GM23338 (cell line): ENCODE results near the gene RIBC2. TPM values are rescaled to one million over a fixed set of nuclear protein-coding genes. Genes with fewer than 3 reads are reported as not detected.

ENCODE experiments used
- ATAC-seq: fragments of 200-7000 bp; cut with Tn5 transposase; 3 replicates; pipeline ENCODE4 v1.9.1; 2020
- DNase-seq: peaks from one replicate; pipeline ENCODE4 v3.0.0-alpha.2; 2015; ENCODE audit warnings: low spot score
- H2AFZ ChIP-seq: fragments of 200-600 bp; sonication (generic); 2 replicates; pipeline ENCODE4 v1.8.0; 2016; ENCODE audit warnings: antibody characterized with exemption, mild to moderate bottlenecking, moderate library complexity
- H3F3A ChIP-seq: fragments of 200-600 bp; sonication (generic); replicated peaks from 2 replicates; pipeline ENCODE4 v1.8.0; 2017; ENCODE audit warnings: antibody characterized with exemption, mixed run types, low read depth
- H3K27ac ChIP-seq: fragments of 200-600 bp; sonication (generic); 2 replicates; pipeline ENCODE4 v1.6.1; 2016; ENCODE audit warnings: low read depth
- H3K27me3 ChIP-seq: fragments of 200-600 bp; sonication (generic); 2 replicates; pipeline ENCODE4 v1.8.0; 2016; ENCODE audit warnings: mild to moderate bottlenecking, mixed run types, moderate library complexity; ENCODE audit not compliant: insufficient read depth
- H3K36me3 ChIP-seq: fragments of 200-600 bp; sonication (generic); 2 replicates; pipeline ENCODE4 v1.8.0; 2016; ENCODE audit warnings: mild to moderate bottlenecking; ENCODE audit not compliant: insufficient read depth
- H3K4me1 ChIP-seq: fragments of 200-600 bp; sonication (generic); 2 replicates; pipeline ENCODE4 v1.8.0; 2016; ENCODE audit warnings: mild to moderate bottlenecking, moderate library complexity; ENCODE audit not compliant: insufficient read depth
- H3K4me2 ChIP-seq: fragments of 200-600 bp; sonication (generic); 2 replicates; pipeline ENCODE4 v1.7.1; 2017; ENCODE audit warnings: mixed run types
- H3K4me3 ChIP-seq: fragments of 200-600 bp; sonication (generic); 2 replicates; pipeline ENCODE4 v1.6.1; 2016; ENCODE audit warnings: mixed run types
- H3K79me2 ChIP-seq: fragments of 200-600 bp; sonication (generic); replicated peaks from 2 replicates; pipeline ENCODE4 v1.8.0; 2017; ENCODE audit warnings: mild to moderate bottlenecking; ENCODE audit not compliant: insufficient read depth
- H3K9me2 ChIP-seq: fragments of 200-600 bp; sonication (generic); 2 replicates; pipeline ENCODE4 v1.8.0; 2017; ENCODE audit not compliant: insufficient read depth
- H4K20me1 ChIP-seq: fragments of 200-600 bp; sonication (generic); replicated peaks from 2 replicates; pipeline ENCODE4 v1.8.0; 2017; ENCODE audit warnings: mild to moderate bottlenecking; ENCODE audit not compliant: insufficient read depth
- H3K27ac Mint-ChIP-seq: 2 replicates; pipeline ENCODE4 v1.8.0; 2020; ENCODE audit warnings: inconsistent platforms, mild to moderate bottlenecking, moderate library complexity, mixed read lengths
- H3K27me3 Mint-ChIP-seq: 3 replicates; pipeline ENCODE4 v1.8.0; 2022; ENCODE audit warnings: low read depth, mild to moderate bottlenecking, moderate library complexity, mixed read lengths, inconsistent platforms; ENCODE audit not compliant: insufficient read depth, poor library complexity
- H3K36me3 Mint-ChIP-seq: 3 replicates; pipeline ENCODE4 v1.8.0; 2021; ENCODE audit warnings: low read depth, mild to moderate bottlenecking, inconsistent platforms, moderate library complexity, mixed read lengths
- H3K4me1 Mint-ChIP-seq: 3 replicates; pipeline ENCODE4 v1.8.0; 2020; ENCODE audit warnings: mild to moderate bottlenecking, inconsistent platforms, mixed read lengths
- H3K4me3 Mint-ChIP-seq: 3 replicates; pipeline ENCODE4 v1.8.0; 2021; ENCODE audit warnings: moderate library complexity, mild to moderate bottlenecking, inconsistent platforms, mixed read lengths
- H3K9me3 Mint-ChIP-seq: 3 replicates; pipeline ENCODE4 v1.8.0; 2020; ENCODE audit warnings: moderate library complexity, mild to moderate bottlenecking, inconsistent platforms, mixed read lengths
- CREB1 ChIP-seq: fragments of 250-450 bp; sonication (Bioruptor Pico); IDR thresholded peaks from 2 replicates; pipeline ENCODE4 v1.5.0; 2020; ENCODE audit warnings: low read depth, mild to moderate bottlenecking, moderate library complexity
- CTCF ChIP-seq, 2 experiments: fragments of 200-600 bp in 1 of 2; sonication (generic) in 1 of 2; conservative IDR thresholded peaks; 2 replicates each; pipeline versions ENCODE4 v1.5.1 to v1.6.1; 2016 to 2017; ENCODE audit warnings: antibody characterized with exemption in 2 of 2, low read depth in 2 of 2, mild to moderate bottlenecking in 2 of 2, moderate library complexity in 1 of 2
- ETS1 ChIP-seq: IDR thresholded peaks from 2 replicates; pipeline ENCODE4 v1.6.1; 2016; ENCODE audit warnings: antibody characterized with exemption
- EZH2 ChIP-seq: fragments of 200-600 bp; sonication (generic); IDR thresholded peaks from one replicate; pipeline ENCODE4 v1.8.0; 2017; ENCODE audit warnings: antibody characterized with exemption, mild to moderate bottlenecking, low read depth; ENCODE audit not compliant: unreplicated experiment
- EZH2phosphoT487 ChIP-seq: fragments of 200-600 bp; sonication (generic); IDR thresholded peaks from one replicate; pipeline ENCODE4 v1.8.1; 2018; ENCODE audit warnings: antibody characterized with exemption; ENCODE audit not compliant: unreplicated experiment
- JUNB ChIP-seq: IDR thresholded peaks from one replicate; pipeline ENCODE4 v1.6.1; 2016; ENCODE audit warnings: antibody characterized with exemption; ENCODE audit not compliant: unreplicated experiment
- NANOG ChIP-seq: IDR thresholded peaks from 2 replicates; pipeline ENCODE4 v1.6.1; 2016; ENCODE audit warnings: antibody characterized with exemption, borderline replicate concordance
- POLR2AphosphoS5 ChIP-seq: IDR thresholded peaks from 2 replicates; pipeline ENCODE4 v1.6.1; 2016; ENCODE audit warnings: antibody characterized with exemption, low read depth
- REST ChIP-seq: IDR thresholded peaks from one replicate; pipeline ENCODE4 v1.6.1; 2018; ENCODE audit warnings: antibody characterized with exemption; ENCODE audit not compliant: unreplicated experiment
- STAT1 ChIP-seq: IDR thresholded peaks from one replicate; pipeline ENCODE4 v1.6.1; 2016; ENCODE audit warnings: antibody characterized with exemption; ENCODE audit not compliant: unreplicated experiment
- ZNF114 ChIP-seq: fragments of 250-450 bp; sonication (Bioruptor Pico); IDR thresholded peaks from 2 replicates; pipeline ENCODE4 v1.5.0; 2020; ENCODE audit warnings: mild to moderate bottlenecking, moderate library complexity
- ZNF331 ChIP-seq: fragments of 250-450 bp; sonication (Bioruptor Pico); IDR thresholded peaks from 2 replicates; pipeline ENCODE4 v1.5.0; 2020; ENCODE audit warnings: low read depth, mild to moderate bottlenecking, moderate library complexity
- ZNF462 ChIP-seq: fragments of 250-450 bp; sonication (Bioruptor Pico); IDR thresholded peaks from 2 replicates; pipeline ENCODE4 v1.5.0; 2020; ENCODE audit warnings: mild to moderate bottlenecking, moderate library complexity
- polyA plus RNA-seq: library from polyadenylated mRNA; unstranded; fragments of >200 nt; fragmentation: Nextera tagmentation; extraction: Ambion mirVana; gene quantifications from 2 replicates; pipeline ENCODE4 v1.2.1, GENCODE V29; 2016
- total RNA-seq: library from RNA; depleted of rRNA; stranded (reverse); fragments of >200 nt; shearing (Covaris generic); gene quantifications from 2 replicates; pipeline ENCODE4 v1.2.3, GENCODE V29; 2014

The RIBC2 gene
- total and polyA plus RNA-seq, 2 experiments from 2014 or later = 2.2 to 2.8 TPM

- Histone ChIP-seq H3K27me3 (no peaks in the 10 kb centered on the region), H4K20me1 (no peaks in the 10 kb centered on the region), H3K79me2 (no peaks in the 10 kb centered on the region), H3K4me3 (no peak overlapping the region), H3K4me2 (no peak overlapping the region), H2AFZ (peak overlapping the region; percentile 80; the same call in 1 of the 2 replicates), H3K4me1 (peaks cover 6% of the 10 kb centered on the region), H3F3A (no peaks in the 10 kb centered on the region), H3K36me3 (no peaks in the 10 kb centered on the region), H3K27ac (no peak overlapping the region), H3K9me2 (no peaks in the 10 kb centered on the region)
- Mint-ChIP-seq H3K36me3 (no peaks in the 10 kb centered on the region), H3K9me3 (no peaks in the 10 kb centered on the region), H3K27ac (no peak overlapping the region), H3K4me3 (no peak overlapping the region), H3K27me3 (peaks cover 9% of the 10 kb centered on the region), H3K4me1 (peaks cover 7% of the 10 kb centered on the region)
- no peak for ATAC-seq
- TF ChIP-seq ETS1 (no peak), ZNF462 (CRISPR knock-in tag) (no peak), STAT1 (no peak), CTCF (conservative IDR thresholded peaks at IDR 0.05; ENCODE audit: low read depth in 2 of 2) (no peak), POLR2AphosphoS5 (no peak), EZH2phosphoT487 (no peak), ZNF331 (no peak), EZH2 (no peak), NANOG (no peak), JUNB (no peak), CREB1 (CRISPR knock-in tag) (no peak), ZNF114 (CRISPR knock-in tag) (no peak), REST (no peak)
- DNase-seq = no peak
Observed at GRCh38 chr22:45475063-45475747, 61.7 kb downstream of the RIBC2 start.
